Smooth muscle cell (in vitro differentiated cells): Measurements from ENCODE around the gene TOM1L2. TPM values are rescaled to one million over a fixed set of nuclear protein-coding genes. Genes with fewer than 3 reads are reported as not detected.

Experiments
- DNase-seq: peaks from one replicate; lab custom pipeline; 2025; ENCODE audit not compliant: unreplicated experiment; lab: John Stamatoyannopoulos, UW
- H2AFZ ChIP-seq: fragments of 200-600 bp; sonication (generic); 2 replicates; pipeline ENCODE4 v1.6.0; 2016; ENCODE audit warnings: antibody characterized with exemption, low read depth, mild to moderate bottlenecking
- H3F3A ChIP-seq: fragments of 200-600 bp; sonication (generic); 2 replicates; pipeline ENCODE4 v1.6.0; 2017; ENCODE audit warnings: antibody characterized with exemption, low read depth
- H3K27ac ChIP-seq: fragments of 200-600 bp; sonication (generic); 2 replicates; pipeline ENCODE4 v1.5.1; 2016; ENCODE audit warnings: low read depth, mild to moderate bottlenecking
- H3K27me3 ChIP-seq: fragments of 200-600 bp; sonication (generic); 2 replicates; pipeline ENCODE4 v1.6.1; 2016; ENCODE audit warnings: low read depth, mild to moderate bottlenecking
- H3K36me3 ChIP-seq: fragments of 200-600 bp; sonication (generic); 2 replicates; pipeline ENCODE4 v1.5.1; 2016; ENCODE audit warnings: low read depth
- H3K4me1 ChIP-seq: fragments of 200-600 bp; sonication (generic); 2 replicates; pipeline ENCODE4 v1.5.1; 2016; ENCODE audit warnings: low read depth
- H3K4me2 ChIP-seq: fragments of 200-600 bp; sonication (generic); 2 replicates; pipeline ENCODE4 v1.6.0; 2016; ENCODE audit warnings: mild to moderate bottlenecking
- H3K4me3 ChIP-seq: fragments of 200-600 bp; sonication (generic); 2 replicates; pipeline ENCODE4 v1.5.1; 2016; ENCODE audit warnings: mild to moderate bottlenecking
- H3K79me2 ChIP-seq: fragments of 200-600 bp; sonication (generic); 2 replicates; pipeline ENCODE4 v1.6.0; 2016; ENCODE audit warnings: low read depth, mild to moderate bottlenecking
- H3K9ac ChIP-seq: fragments of 200-600 bp; sonication (generic); 2 replicates; pipeline ENCODE4 v1.6.0; 2016; ENCODE audit warnings: low read depth
- H3K9me3 ChIP-seq: fragments of 200-600 bp; sonication (generic); replicated peaks from 2 replicates; pipeline ENCODE4 v1.5.1; 2016; ENCODE audit warnings: low read depth
- H4K20me1 ChIP-seq: fragments of 200-600 bp; sonication (generic); 2 replicates; pipeline ENCODE4 v1.6.0; 2016; ENCODE audit warnings: low read depth
- WGBS: methylation state at CpG from one replicate; pipeline ENCODE4 v1.1.7; 2016; ENCODE audit warnings: low lambda C conversion rate; 5-methylcytosine and 5-hydroxymethylcytosine counted together
- polyA plus RNA-seq: library from polyadenylated mRNA; unstranded; fragments of >200 nt; fragmentation: Nextera tagmentation; extraction: Ambion mirVana; gene quantifications from 2 replicates; pipeline ENCODE4 v1.2.1, GENCODE V29; 2016
- total RNA-seq: library from RNA; depleted of rRNA; stranded (reverse); fragments of >200 nt; gene quantifications from 2 replicates; pipeline ENCODE4 v1.2.3, GENCODE V29; 2014
- TF ChIP-seq, protein P1 (sequence below): fragments of 200-600 bp; sonication (generic); IDR thresholded peaks from 2 replicates; pipeline ENCODE4 v1.5.1; 2017; ENCODE audit warnings: borderline replicate concordance, mild to moderate bottlenecking, antibody characterized with exemption; ENCODE audit not compliant: insufficient read depth, poor library complexity, severe bottlenecking

Gene TOM1L2
- total and polyA plus RNA-seq, 2 experiments from 2014 or later: 20.3 to 27.0 TPM

DNA sequence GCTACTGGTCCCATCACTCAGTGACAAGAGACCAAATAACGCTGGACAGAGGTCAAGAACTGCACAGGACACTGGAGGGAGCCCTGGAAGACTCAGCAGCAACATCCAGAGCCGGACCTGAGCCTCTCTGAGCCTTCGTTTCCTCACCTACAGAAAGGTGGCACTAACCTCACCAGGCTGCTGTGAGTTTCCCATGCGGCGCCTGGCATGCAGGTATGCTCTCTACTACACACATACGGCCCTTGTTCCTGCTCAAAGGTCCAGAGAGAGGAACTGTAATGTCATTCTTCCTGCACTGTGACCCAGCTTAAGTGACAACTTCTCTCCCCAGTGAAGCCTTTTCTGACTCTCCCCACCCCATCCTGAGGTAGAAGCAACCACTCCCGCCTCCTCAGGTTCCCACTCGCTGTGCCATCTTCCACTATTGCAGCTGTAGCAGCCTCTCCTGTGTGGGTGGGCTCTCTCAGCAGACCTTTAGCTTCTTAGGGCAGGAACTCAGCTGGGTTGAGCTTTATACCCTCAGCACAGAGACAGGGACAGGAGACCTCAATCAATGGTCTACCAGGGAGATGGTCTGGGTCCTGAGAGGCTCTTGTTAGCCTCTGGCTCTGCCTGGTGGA is 91.5 kb downstream of the TOM1L2 start:
- Histone ChIP-seq H4K20me1 (peaks cover 5% of the 10 kb centered on the region), H2AFZ (no peak overlapping the region), H3K4me3 (no peak overlapping the region), H3K79me2 (no peaks in the 10 kb centered on the region), H3K27ac (no peak overlapping the region), H3K36me3 (no peaks in the 10 kb centered on the region), H3K9me3 (no peaks in the 10 kb centered on the region), H3F3A (peaks cover 14% of the 10 kb centered on the region), H3K4me2 (no peak overlapping the region), H3K27me3 (no peaks in the 10 kb centered on the region), H3K4me1 (peaks cover 22% of the 10 kb centered on the region), H3K9ac (no peak overlapping the region)
- no peak for DNase-seq
- TF ChIP-seq, protein P1, sequence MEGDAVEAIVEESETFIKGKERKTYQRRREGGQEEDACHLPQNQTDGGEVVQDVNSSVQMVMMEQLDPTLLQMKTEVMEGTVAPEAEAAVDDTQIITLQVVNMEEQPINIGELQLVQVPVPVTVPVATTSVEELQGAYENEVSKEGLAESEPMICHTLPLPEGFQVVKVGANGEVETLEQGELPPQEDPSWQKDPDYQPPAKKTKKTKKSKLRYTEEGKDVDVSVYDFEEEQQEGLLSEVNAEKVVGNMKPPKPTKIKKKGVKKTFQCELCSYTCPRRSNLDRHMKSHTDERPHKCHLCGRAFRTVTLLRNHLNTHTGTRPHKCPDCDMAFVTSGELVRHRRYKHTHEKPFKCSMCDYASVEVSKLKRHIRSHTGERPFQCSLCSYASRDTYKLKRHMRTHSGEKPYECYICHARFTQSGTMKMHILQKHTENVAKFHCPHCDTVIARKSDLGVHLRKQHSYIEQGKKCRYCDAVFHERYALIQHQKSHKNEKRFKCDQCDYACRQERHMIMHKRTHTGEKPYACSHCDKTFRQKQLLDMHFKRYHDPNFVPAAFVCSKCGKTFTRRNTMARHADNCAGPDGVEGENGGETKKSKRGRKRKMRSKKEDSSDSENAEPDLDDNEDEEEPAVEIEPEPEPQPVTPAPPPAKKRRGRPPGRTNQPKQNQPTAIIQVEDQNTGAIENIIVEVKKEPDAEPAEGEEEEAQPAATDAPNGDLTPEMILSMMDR: no peak
- 98% methylated on average over 8 of the region's 8 CpGs for WGBS

DNA sequence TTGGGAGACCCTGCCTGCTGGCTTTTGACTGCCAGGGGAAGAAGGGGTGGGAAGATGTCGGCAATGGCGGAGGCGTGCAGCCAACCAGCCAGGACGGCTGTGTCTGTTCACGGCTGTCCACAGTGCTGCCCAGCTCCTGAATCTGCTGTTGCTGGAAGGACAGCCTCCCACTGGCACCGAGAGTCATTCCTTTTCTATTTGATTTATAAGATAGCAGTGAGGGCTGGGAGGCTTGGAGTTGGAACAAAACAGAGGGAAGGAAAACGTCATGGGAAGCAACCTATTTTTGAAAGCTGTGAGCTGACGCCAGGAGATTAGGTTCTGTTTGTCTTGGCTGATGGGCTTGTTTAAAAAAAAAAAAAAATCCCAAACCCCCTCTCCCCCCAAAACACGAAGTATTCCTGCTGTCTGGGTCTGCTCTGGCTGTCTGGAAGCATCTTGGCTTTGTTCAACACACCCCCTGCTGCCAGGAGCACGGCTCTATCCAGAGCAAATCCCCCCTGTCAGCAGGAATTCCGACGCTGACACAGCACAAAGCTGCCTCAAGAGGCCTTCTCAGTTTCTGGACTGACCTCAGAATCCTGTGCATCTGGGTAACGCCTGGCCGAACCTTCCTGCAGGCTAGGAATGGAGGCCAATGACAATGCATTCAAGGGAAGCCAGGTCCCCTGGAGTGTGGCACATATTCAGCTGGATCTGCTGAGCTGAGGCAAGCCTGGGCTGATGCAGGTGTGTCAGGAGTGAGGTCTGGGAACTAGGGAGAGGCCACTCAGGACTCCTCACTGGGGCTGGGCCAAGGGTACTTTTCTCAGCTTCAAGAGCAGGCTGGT is 94.5 kb downstream of the TOM1L2 start:
- no peaks in the 10 kb centered on the region for H3K9me3 ChIP-seq
- no peak overlapping the region for H2AFZ ChIP-seq
- peaks cover 16% of the 10 kb centered on the region for H3K4me1 ChIP-seq
- peak overlapping the region; percentile 74 for H3K27ac ChIP-seq
- peak overlapping the region; percentile 48 for H3K4me2 ChIP-seq
- no peak overlapping the region for H3K4me3 ChIP-seq
- peaks cover 7% of the 10 kb centered on the region for H4K20me1 ChIP-seq
- no peaks in the 10 kb centered on the region for H3K27me3 ChIP-seq
- TF ChIP-seq, protein P1: no peak
- no peaks in the 10 kb centered on the region for H3K79me2 ChIP-seq
- peaks cover 17% of the 10 kb centered on the region for H3F3A ChIP-seq
- 16% methylated on average over 14 of the region's 14 CpGs for WGBS
- peak; percentile 20 for DNase-seq
- H3K36me3 ChIP-seq: no peaks in the 10 kb centered on the region
- no peak overlapping the region for H3K9ac ChIP-seq

- Histone ChIP-seq H3K79me2 (no peaks in the 10 kb centered on the region), H3K4me2 (peak overlapping the region; percentile 48), H2AFZ (no peak overlapping the region), H3K9me3 (no peaks in the 10 kb centered on the region), H3K27me3 (no peaks in the 10 kb centered on the region), H3K27ac (peak overlapping the region; percentile 74), H3K36me3 (no peaks in the 10 kb centered on the region), H3K4me3 (no peak overlapping the region), H3F3A (peaks cover 17% of the 10 kb centered on the region), H4K20me1 (peaks cover 14% of the 10 kb centered on the region), H3K9ac (no peak overlapping the region), H3K4me1 (peaks cover 16% of the 10 kb centered on the region)
- 57% methylated on average over 6 of the region's 6 CpGs for whole genome bisulfite sequencing
- TF ChIP-seq, protein P1: no peak
- DNase-seq: no peak
These were observed 95.2 kb downstream of the TOM1L2 start for GRCh38 chr17:17876959-17877528.
